T-helper 2 cell treated with Interferon-gamma antibody and Interleukin-4, amounts not matched to agents 100 ng/mL and 5 ng/mL, for 36 hours (primary cell): ENCODE measurements around the gene SPRR2B. TPM values are rescaled to one million over a fixed set of nuclear protein-coding genes. Genes with fewer than 3 reads are reported as not detected.
"Not testable (repeated sequence)": the region's sequence is repeated elsewhere in the genome, so short reads cannot be mapped to it uniquely, and the experiment has no call there.

Experiments used
- intact Hi-C: fragments of 100-400 bp; cut with micrococcal nuclease; formaldehyde crosslinking; loops from one replicate; pipeline ENCODE4 v1.15.1; 2023
- total RNA-seq: library from RNA; stranded (reverse); gene quantifications from 2 replicates; pipeline ENCODE4 v1.2.3, GENCODE V29; 2022

Gene SPRR2B
- total RNA-seq, 1 donor from 2014 or later = not detected

- intact Hi-C loops = no loop called here
These were observed 36.2 kb downstream of the SPRR2B start for GRCh38 chr1:153035211-153035610.

- intact Hi-C loops = no loop called here
These were observed 38.6 kb downstream of the SPRR2B start for GRCh38 chr1:153032677-153033308.

GRCh38 chr1:153032073-153032472, 39.3 kb downstream of the SPRR2B start:
- intact Hi-C loops = no loop called here

- intact Hi-C loops = no loop called here
These were observed 40.5 kb downstream of the SPRR2B start, which contains the start of gene SPRR1B for GRCh38 chr1:153030895-153031294. TSS of gene SPRR1B (plus strand) at chr1:153031203. CDS start at chr1:153032346, 1,143 bp downstream.

GRCh38 chr1:153028766-153029165, 42.6 kb downstream of the SPRR2B start:
- intact Hi-C loops = no loop called here

GRCh38 chr1:153025797-153026196, 45.6 kb downstream of the SPRR2B start:
- intact Hi-C loops = no loop called here

GRCh38 chr1:153024413-153024812, 47.0 kb downstream of the SPRR2B start:
- intact Hi-C loops = no loop called here

- intact Hi-C loops = no loop called here
These were observed 48.3 kb downstream of the SPRR2B start for GRCh38 chr1:153023109-153023508.

GRCh38 chr1:153022340-153022739, 49.1 kb downstream of the SPRR2B start:
- intact Hi-C loops = not testable (repeated sequence)

GRCh38 chr1:153021829-153022228, 49.6 kb downstream of the SPRR2B start:
- intact Hi-C loops = not testable (repeated sequence)

Other genes starting within 250 kb of the SPRR2B start
- gene LCE1A, start 244.1 kb downstream of the SPRR2B start, total RNA-seq = not detected in 2 replicates
- gene LCE6A, start 228.8 kb downstream of the SPRR2B start, total RNA-seq = not detected in 2 replicates
- gene LCE7A, start 211.6 kb downstream of the SPRR2B start, total RNA-seq = not detected in 2 replicates
- gene SMCP, start 193.3 kb downstream of the SPRR2B start, total RNA-seq = not detected in 2 replicates
- gene IVL, start 163.1 kb downstream of the SPRR2B start, total RNA-seq = not detected in 2 replicates
- not detected in 2 replicates for gene SPRR5, start 124.4 kb downstream of the SPRR2B start, total RNA-seq
- gene SPRR4, start 101.0 kb downstream of the SPRR2B start, total RNA-seq = not detected in 2 replicates
- gene SPRR1A, start 87.5 kb downstream of the SPRR2B start, total RNA-seq = not detected in 2 replicates
- not detected in 2 replicates for gene SPRR3, start 69.9 kb downstream of the SPRR2B start, total RNA-seq
- not detected in 2 replicates for gene SPRR1B, start 40.4 kb downstream of the SPRR2B start, total RNA-seq
- gene SPRR2D, start 30.5 kb downstream of the SPRR2B start, total RNA-seq = not detected in 2 replicates
- not detected in 2 replicates for gene SPRR2A, start 14.1 kb downstream of the SPRR2B start, total RNA-seq
- gene SPRR2E, start 22.9 kb upstream of the SPRR2B start, total RNA-seq = not detected in 2 replicates
- gene SPRR2F, start 41.9 kb upstream of the SPRR2B start, total RNA-seq = not detected in 2 replicates
- gene SPRR2G, start 79.3 kb upstream of the SPRR2B start, total RNA-seq = not detected in 2 replicates
- not detected in 2 replicates for gene LELP1, start 131.8 kb upstream of the SPRR2B start, total RNA-seq
- gene PRR9, start 146.0 kb upstream of the SPRR2B start, total RNA-seq = not detected in 2 replicates
- gene LORICRIN, start 188.1 kb upstream of the SPRR2B start, total RNA-seq = not detected in 2 replicates
- gene PGLYRP3, start 241.3 kb upstream of the SPRR2B start, total RNA-seq = not detected in 2 replicates